Endothelial cell of umbilical vein (primary cell): Measurements from ENCODE around the gene NHERF2. TPM values are rescaled to one million over a fixed set of nuclear protein-coding genes. Genes with fewer than 3 reads are reported as not detected.

ENCODE experiments used
- BruUV-seq: library from RNA; stranded (reverse); fragments of 400-500 nt; replicated peaks from 2 replicates; lab custom pipeline; 2021; lab: Mats Ljungman, UMichigan
- CTCF ChIA-PET: fragments of 300-600, 350-600 bp; sonication (Branson Sonifier 250); formaldehyde crosslinking; loops from one replicate; lab custom pipeline; 2021; ENCODE audit warnings: antibody characterized with exemption, inconsistent platforms; lab: Charles Lee
- POLR2A ChIA-PET: fragments of 300-600, 350-600 bp; sonication (Branson Sonifier 250); formaldehyde crosslinking; loops from one replicate; lab custom pipeline; 2021; ENCODE audit warnings: antibody characterized with exemption, inconsistent platforms; lab: Charles Lee
- DNase-seq: peaks from one replicate; pipeline ENCODE4 v3.0.0-alpha.2; 2011; ENCODE audit warnings: low read depth, low spot score
- FAIRE-seq: peaks from 2 replicates; lab custom pipeline; 2011; peaks lifted over from hg19 to GRCh38; lab: Jason Lieb, UNC
- H2AFZ ChIP-seq: 2 replicates; pipeline ENCODE4 v1.6.0; 2012; ENCODE audit warnings: low read depth, low read length, control low read depth, inconsistent platforms
- H3K27ac ChIP-seq: 2 replicates; pipeline ENCODE4 v1.5.1; 2011; ENCODE audit warnings: low read depth, mild to moderate bottlenecking, control low read depth, low read length, moderate library complexity; ENCODE audit not compliant: insufficient read depth
- H3K27me3 ChIP-seq, 2 experiments: 2 replicates each; pipeline versions ENCODE4 v1.6.0 to v1.6.1; 2011; ENCODE audit warnings: low read length in 2 of 2, mixed read lengths in 1 of 2; ENCODE audit not compliant: control insufficient read depth in 2 of 2, insufficient read depth in 2 of 2
- H3K36me3 ChIP-seq, 2 experiments: 2 replicates in 1 of 2; 3 replicates in 1 of 2; pipeline ENCODE4 v1.5.1; 2011; ENCODE audit warnings: low read length in 2 of 2, mild to moderate bottlenecking in 1 of 2, moderate library complexity in 1 of 2; ENCODE audit not compliant: control insufficient read depth in 2 of 2, insufficient read depth in 2 of 2; ENCODE audit errors: extremely low read depth in 1 of 2
- H3K4me1 ChIP-seq: 3 replicates; pipeline ENCODE4 v1.5.1; 2011; ENCODE audit warnings: mild to moderate bottlenecking, low read length; ENCODE audit not compliant: control insufficient read depth, insufficient read depth; ENCODE audit errors: extremely low read depth
- H3K4me2 ChIP-seq: 2 replicates; pipeline ENCODE4 v1.6.1; 2011; ENCODE audit warnings: low read length, control low read depth, mixed read lengths; ENCODE audit not compliant: insufficient read depth
- H3K4me3 ChIP-seq, 3 experiments: fragments of 200-600 bp in 1 of 3; sonication (generic), shearing (Covaris generic) in 1 of 3; replicated peaks in 1 of 3; 2 replicates each; pipeline ENCODE4 v1.5.1; 2011 to 2016; ENCODE audit warnings: control low read depth in 3 of 3, low read length in 3 of 3, mild to moderate bottlenecking in 2 of 3, inconsistent platforms in 1 of 3, low read depth in 1 of 3, moderate library complexity in 1 of 3; ENCODE audit not compliant: insufficient read depth in 1 of 3
- H3K79me2 ChIP-seq: 2 replicates; pipeline ENCODE4 v1.6.0; 2012; ENCODE audit warnings: low read length, inconsistent platforms; ENCODE audit not compliant: control insufficient read depth, insufficient read depth
- H3K9ac ChIP-seq: replicated peaks from 2 replicates; pipeline ENCODE3; 2011; ENCODE audit warnings: low read length, control low read depth; ENCODE audit not compliant: insufficient read depth; ENCODE audit errors: extremely low read depth
- H3K9me1 ChIP-seq: replicated peaks from 3 replicates; pipeline ENCODE4 v1.6.0; 2011; ENCODE audit warnings: mild to moderate bottlenecking, low read length; ENCODE audit not compliant: control insufficient read depth, insufficient read depth; ENCODE audit errors: extremely low read depth
- H3K9me3 ChIP-seq: replicated peaks from 2 replicates; pipeline ENCODE4 v1.5.1; 2012; ENCODE audit warnings: low read length, inconsistent platforms; ENCODE audit not compliant: control insufficient read depth, insufficient read depth
- H4K20me1 ChIP-seq: replicated peaks from 2 replicates; pipeline ENCODE3; 2011; ENCODE audit warnings: mild to moderate bottlenecking, low read length; ENCODE audit not compliant: control insufficient read depth, insufficient read depth; ENCODE audit errors: extremely low read depth
- CTCF ChIP-seq, 2 donors: IDR thresholded peaks; 1 replicate in 1 of 2; 2 replicates in 1 of 2; pipeline ENCODE4 v1.5.1; 2011; ENCODE audit warnings: low read length in 2 of 2, mild to moderate bottlenecking in 2 of 2, moderate library complexity in 2 of 2, control low read depth in 1 of 2, inconsistent platforms in 1 of 2, low read depth in 1 of 2; ENCODE audit not compliant: insufficient read depth in 1 of 2; ENCODE audit errors: extremely low read depth in 1 of 2
- EZH2 ChIP-seq: IDR thresholded peaks from 2 replicates; pipeline ENCODE4 v1.6.1; 2012; ENCODE audit warnings: borderline replicate concordance, low read depth, mild to moderate bottlenecking, moderate library complexity, low read length, inconsistent platforms; ENCODE audit not compliant: severe bottlenecking
- FOS ChIP-seq: IDR thresholded peaks from 2 replicates; pipeline ENCODE4 v1.6.1; 2011; ENCODE audit warnings: mild to moderate bottlenecking, low read length, moderate library complexity, borderline replicate concordance; ENCODE audit not compliant: insufficient read depth
- GATA2 ChIP-seq: IDR thresholded peaks from 2 replicates; pipeline ENCODE4 v1.7.0; 2011; ENCODE audit warnings: low read depth, mild to moderate bottlenecking, moderate library complexity, mixed read lengths, low read length; ENCODE audit not compliant: insufficient read length, insufficient read depth
- MYC ChIP-seq: IDR thresholded peaks from one replicate; pipeline ENCODE4 v1.6.1; 2011; ENCODE audit warnings: mild to moderate bottlenecking, low read depth, low read length
- POLR2A ChIP-seq: IDR thresholded peaks from 2 replicates; pipeline ENCODE4 v1.6.1; 2012; ENCODE audit warnings: low read depth, mild to moderate bottlenecking, control low read depth, low read length
- POLR2AphosphoS5 ChIP-seq: IDR thresholded peaks from 2 replicates; pipeline ENCODE4 v1.6.1; 2012; ENCODE audit warnings: low read depth, mild to moderate bottlenecking, control low read depth, low read length, moderate library complexity; ENCODE audit not compliant: insufficient read depth
- dilution Hi-C: fragments of 300-500 bp; cut with MboI; formaldehyde crosslinking; loops from one replicate; pipeline ENCODE4 v1.15.0; 2019; ENCODE audit warnings: low sequenced_read_pairs; ENCODE audit not compliant: extremely low pct_ligation_motif_present
- intact Hi-C: fragments of 100-400 bp; cut with micrococcal nuclease; formaldehyde crosslinking; loops from one replicate; pipeline ENCODE4 v1.10.0; 2022
- polyA plus RNA-seq, 4 experiments: library from polyadenylated mRNA; depleted of rRNA in 3 of 4; stranded (reverse) in 3 of 4; unstranded in 1 of 4; fragments of >200 nt; gene quantifications; 2 replicates each; pipeline versions ENCODE4 v1.2.1 to v1.2.3, GENCODE V29; 2011 to 2012; ENCODE audit warnings: missing spikeins in 1 of 4
- total RNA-seq: library from RNA; stranded (reverse); gene quantifications from 2 replicates; pipeline ENCODE4 v1.2.3, GENCODE V29; 2021
- TF ChIP-seq, protein P1 (sequence below): IDR thresholded peaks from 2 replicates; pipeline ENCODE4 v1.6.1; 2011; ENCODE audit not compliant: insufficient read depth, insufficient read length

NHERF2 gene
- total and polyA plus RNA-seq, 2 donors (not counting 3 experiments of a cell fraction or from before 2014, with no cell fraction given): 65.2 to 71.2 TPM

DNA sequence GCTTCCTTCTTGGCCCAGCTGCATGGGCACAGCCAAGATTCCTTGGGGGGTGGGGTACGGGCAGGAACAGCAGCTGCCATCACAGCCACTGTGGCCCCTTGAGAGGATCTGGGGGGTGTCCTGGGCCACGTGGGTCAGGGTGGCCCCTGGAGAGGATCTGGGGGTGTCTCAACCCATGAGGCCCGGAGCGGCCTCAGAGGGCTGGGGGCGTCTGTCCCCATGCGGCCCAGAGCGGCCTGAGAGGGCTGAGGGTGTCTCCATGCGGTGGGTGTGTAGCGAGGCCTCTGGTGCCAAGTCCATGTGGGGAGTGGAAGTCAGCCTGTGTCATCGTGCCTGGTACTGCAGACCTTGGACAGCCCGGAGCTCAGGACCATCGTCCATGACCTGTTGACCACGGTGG lies 34.8 kb downstream of the NHERF2 start:
- intact Hi-C loops: no loop called here
- TF ChIP-seq, protein P1, sequence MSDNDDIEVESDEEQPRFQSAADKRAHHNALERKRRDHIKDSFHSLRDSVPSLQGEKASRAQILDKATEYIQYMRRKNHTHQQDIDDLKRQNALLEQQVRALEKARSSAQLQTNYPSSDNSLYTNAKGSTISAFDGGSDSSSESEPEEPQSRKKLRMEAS: no peak
- TF ChIP-seq POLR2AphosphoS5 (no peak), CTCF (IDR thresholded peaks at IDR 0.05; ENCODE audit: extremely low read depth in 1 of 2, insufficient read depth in 1 of 2, low read depth in 1 of 2, low read length in 2 of 2) (no peak), GATA2 (no peak), POLR2A (no peak), MYC (no peak)
- Histone ChIP-seq H3K9me3 (no peaks in the 10 kb centered on the region), H3K9ac (no peak overlapping the region), H3K9me1 (no peaks in the 10 kb centered on the region), H3K4me1 (no peaks in the 10 kb centered on the region), H4K20me1 (no peaks in the 10 kb centered on the region), H2AFZ (no peak overlapping the region), H3K27me3 (no peaks in the 10 kb centered on the region), H3K36me3 (peaks cover 0 to 55% of the 10 kb centered on the region in 2 experiments), H3K4me3 (no peak overlapping the region), H3K79me2 (no peaks in the 10 kb centered on the region), H3K27ac (no peak overlapping the region), H3K4me2 (no peak overlapping the region)
- dilution Hi-C loops: no loop called here
- POLR2A ChIA-PET: no interaction called here
- no peak for FAIRE-seq
- BruUV-seq: no TSS peak
- CTCF ChIA-PET: interaction anchor here (1.3 kb wide), 1 partner anchor 39 kb away, joined by 3 read pairs; no protein-coding TSS in a partner anchor
- DNase-seq: no peak

GRCh38 chr16:2062801-2063200 lies 36.1 kb downstream of the NHERF2 start:
- H3K9me3 ChIP-seq: no peaks in the 10 kb centered on the region
- TF ChIP-seq, protein P1: no peak
- TF ChIP-seq FOS (no peak), EZH2 (no peak), POLR2A (no peak), POLR2AphosphoS5 (no peak)
- intact Hi-C loops (no loop called here), dilution Hi-C loops (no loop called here)
- no peak for FAIRE-seq
- H3K27ac ChIP-seq: no peak overlapping the region
- H3K36me3 ChIP-seq: peaks cover 0 to 48% of the 10 kb centered on the region in 2 experiments
- H3K4me3 ChIP-seq: no peak overlapping the region
- no peak overlapping the region for H3K4me2 ChIP-seq
- no peaks in the 10 kb centered on the region for H4K20me1 ChIP-seq
- H3K79me2 ChIP-seq: no peaks in the 10 kb centered on the region
- no TSS peak for BruUV-seq
- CTCF ChIA-PET: interaction anchor here (1.1 kb wide), 1 partner anchor 78 kb away, joined by 3 read pairs; no protein-coding TSS in a partner anchor
- H3K9me1 ChIP-seq: no peaks in the 10 kb centered on the region
- no peak overlapping the region for H2AFZ ChIP-seq
- no peak for DNase-seq
- no peaks in the 10 kb centered on the region for H3K27me3 ChIP-seq
- POLR2A ChIA-PET: no interaction called here
- H3K4me1 ChIP-seq: no peaks in the 10 kb centered on the region
- no peak overlapping the region for H3K9ac ChIP-seq
